Measurements from ENCODE around the gene SNX9. TPM values are rescaled to one million over a fixed set of nuclear protein-coding genes. Genes with fewer than 3 reads are reported as not detected.

The SNX9 gene
- total RNA-seq, 1 experiment from 2014 or later = 33.1 TPM

DNA sequence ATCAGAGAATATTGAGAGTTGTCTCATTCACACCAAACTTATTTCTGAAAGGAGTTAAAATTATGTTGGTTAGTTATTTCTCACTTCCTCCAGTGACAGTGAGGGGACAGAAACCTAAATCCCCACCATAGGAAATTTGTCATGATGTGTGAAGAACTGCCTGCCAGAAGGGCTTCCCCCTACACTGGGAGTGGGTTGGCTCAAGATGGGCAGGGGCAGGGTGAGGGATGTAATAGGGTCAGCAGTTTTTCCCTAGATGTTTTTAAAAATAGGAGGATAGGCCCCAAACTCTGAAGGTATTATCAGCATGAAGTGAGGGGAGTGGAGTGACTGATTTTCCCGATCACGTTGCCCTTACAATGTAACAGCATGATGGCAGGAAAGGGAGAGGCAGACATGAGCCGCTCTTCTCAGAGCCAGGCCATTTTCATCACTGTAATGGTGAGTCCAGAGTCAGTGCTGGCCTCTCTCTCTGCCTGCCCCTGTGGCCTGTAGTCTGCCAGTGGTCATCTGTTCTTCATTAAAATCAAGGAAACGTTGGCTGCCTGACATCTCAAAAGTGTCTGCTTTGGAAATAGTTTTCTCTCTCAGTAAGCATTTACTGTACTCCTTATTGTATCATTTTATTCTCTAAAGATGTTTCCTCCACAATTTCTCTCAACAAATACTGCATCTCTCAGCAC lies 98.8 kb downstream of the SNX9 start:
- no TSS peak for BruUV-seq (replicated peaks)
- Mint-ChIP-seq H3K36me3 (ENCODE audit: insufficient read depth, unreplicated experiment) (peaks cover 72% of the 10 kb centered on the region), H3K4me1 (ENCODE audit: insufficient read depth, unreplicated experiment) (no peaks in the 10 kb centered on the region), H3K27ac (ENCODE audit: low read depth, unreplicated experiment) (no peak overlapping the region), H3K9me3 (ENCODE audit: unreplicated experiment) (peaks cover 5% of the 10 kb centered on the region), H3K27me3 (ENCODE audit: insufficient read depth, unreplicated experiment) (no peaks in the 10 kb centered on the region), H3K4me3 (ENCODE audit: unreplicated experiment) (no peak overlapping the region)
- DNase-seq (ENCODE audit: unreplicated experiment) = no peak
- POLR2A ChIA-PET = interaction anchor here (0.7 kb wide), 1 partner anchor 9 kb away, joined by 3 read pairs; no protein-coding TSS in a partner anchor
- intact Hi-C loops (cut with micrococcal nuclease) = no loop called here
- TF ChIP-seq, protein P1, sequence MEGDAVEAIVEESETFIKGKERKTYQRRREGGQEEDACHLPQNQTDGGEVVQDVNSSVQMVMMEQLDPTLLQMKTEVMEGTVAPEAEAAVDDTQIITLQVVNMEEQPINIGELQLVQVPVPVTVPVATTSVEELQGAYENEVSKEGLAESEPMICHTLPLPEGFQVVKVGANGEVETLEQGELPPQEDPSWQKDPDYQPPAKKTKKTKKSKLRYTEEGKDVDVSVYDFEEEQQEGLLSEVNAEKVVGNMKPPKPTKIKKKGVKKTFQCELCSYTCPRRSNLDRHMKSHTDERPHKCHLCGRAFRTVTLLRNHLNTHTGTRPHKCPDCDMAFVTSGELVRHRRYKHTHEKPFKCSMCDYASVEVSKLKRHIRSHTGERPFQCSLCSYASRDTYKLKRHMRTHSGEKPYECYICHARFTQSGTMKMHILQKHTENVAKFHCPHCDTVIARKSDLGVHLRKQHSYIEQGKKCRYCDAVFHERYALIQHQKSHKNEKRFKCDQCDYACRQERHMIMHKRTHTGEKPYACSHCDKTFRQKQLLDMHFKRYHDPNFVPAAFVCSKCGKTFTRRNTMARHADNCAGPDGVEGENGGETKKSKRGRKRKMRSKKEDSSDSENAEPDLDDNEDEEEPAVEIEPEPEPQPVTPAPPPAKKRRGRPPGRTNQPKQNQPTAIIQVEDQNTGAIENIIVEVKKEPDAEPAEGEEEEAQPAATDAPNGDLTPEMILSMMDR (IDR thresholded peaks at IDR 0.05; ENCODE audit: unreplicated experiment) = no peak
- CTCF ChIA-PET = interaction anchor here (1.4 kb wide), 2 partner anchors 148 to 150 kb away, joined by 4 to 5 read pairs; no protein-coding TSS in a partner anchor

DNA sequence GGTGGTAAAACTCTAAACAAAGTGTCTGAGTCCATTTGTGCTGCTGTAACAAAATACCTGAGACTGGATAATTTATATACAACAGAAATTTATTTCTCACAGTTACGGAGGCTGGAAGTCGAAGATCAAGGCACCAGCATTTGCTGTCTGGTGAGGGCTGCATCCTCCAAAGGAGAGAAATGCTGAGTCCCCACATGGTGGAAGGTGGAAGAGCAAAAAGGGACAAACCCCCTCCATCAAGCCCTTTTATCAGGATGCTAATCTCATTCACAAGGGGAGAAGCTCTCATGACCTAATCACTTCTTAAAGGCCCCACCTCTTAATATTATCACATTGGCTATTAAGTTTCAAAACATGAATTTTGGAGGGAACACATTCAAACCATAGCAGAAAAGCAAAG lies 102.7 kb downstream of the SNX9 start:
- Mint-ChIP-seq H3K27me3 (ENCODE audit: insufficient read depth, unreplicated experiment) (no peaks in the 10 kb centered on the region), H3K9me3 (ENCODE audit: unreplicated experiment) (no peaks in the 10 kb centered on the region), H3K4me1 (ENCODE audit: insufficient read depth, unreplicated experiment) (no peaks in the 10 kb centered on the region), H3K4me3 (ENCODE audit: unreplicated experiment) (no peak overlapping the region), H3K36me3 (ENCODE audit: insufficient read depth, unreplicated experiment) (peaks cover 86% of the 10 kb centered on the region), H3K27ac (ENCODE audit: low read depth, unreplicated experiment) (no peak overlapping the region)
- intact Hi-C loops (cut with micrococcal nuclease) = no loop called here
- ChIA-PET CTCF (no interaction called here), POLR2A (interaction anchor here (0.6 to 1.1 kb wide), 4 partner anchors 13 to 599 kb away, joined by 3 to 4 read pairs (median 3); no protein-coding TSS in a partner anchor)
- TF ChIP-seq, protein P1 (IDR thresholded peaks at IDR 0.05; ENCODE audit: unreplicated experiment) = no peak
- no peak for DNase-seq (ENCODE audit: unreplicated experiment)
- no TSS peak for BruUV-seq (replicated peaks)

DNA sequence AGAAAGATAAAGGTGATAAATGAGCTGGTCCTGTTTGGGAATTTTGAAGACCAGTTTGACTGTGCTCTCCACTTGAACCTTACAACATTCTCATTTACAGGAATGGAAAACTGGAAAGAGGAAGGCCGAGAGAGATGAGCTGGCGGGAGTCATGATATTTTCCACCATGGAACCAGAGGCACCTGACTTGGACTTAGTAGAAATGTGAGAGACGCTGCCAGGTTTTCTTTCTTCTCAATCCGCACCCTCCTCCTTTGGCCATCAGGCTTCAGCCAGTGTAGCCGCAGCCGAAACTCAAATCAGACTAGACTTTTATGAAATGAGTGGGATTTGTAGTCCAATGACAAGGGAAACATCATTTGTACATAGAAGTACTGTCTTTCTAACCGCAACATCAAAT lies 104.0 kb downstream of the SNX9 start:
- H3K4me1 Mint-ChIP-seq (ENCODE audit: insufficient read depth, unreplicated experiment) = no peaks in the 10 kb centered on the region
- H3K9me3 Mint-ChIP-seq (ENCODE audit: unreplicated experiment) = no peaks in the 10 kb centered on the region
- no peak for DNase-seq (ENCODE audit: unreplicated experiment)
- BruUV-seq (replicated peaks) = no TSS peak
- POLR2A ChIA-PET = interaction anchor here (1.1 kb wide), 1 partner anchor 76 kb away, joined by 3 read pairs; no protein-coding TSS in a partner anchor
- TF ChIP-seq, protein P1 (IDR thresholded peaks at IDR 0.05; ENCODE audit: unreplicated experiment) = no peak
- intact Hi-C loops (cut with micrococcal nuclease) = no loop called here
- H3K27me3 Mint-ChIP-seq (ENCODE audit: insufficient read depth, unreplicated experiment) = no peaks in the 10 kb centered on the region
- peaks cover 83% of the 10 kb centered on the region for H3K36me3 Mint-ChIP-seq (ENCODE audit: insufficient read depth, unreplicated experiment)
- no peak overlapping the region for H3K27ac Mint-ChIP-seq (ENCODE audit: low read depth, unreplicated experiment)
- H3K4me3 Mint-ChIP-seq (ENCODE audit: unreplicated experiment) = no peak overlapping the region
- CTCF ChIA-PET = interaction anchor here (0.6 to 2.0 kb wide), 7 partner anchors 12 to 145 kb away, joined by 3 to 11 read pairs (median 3); no protein-coding TSS in a partner anchor

DNA sequence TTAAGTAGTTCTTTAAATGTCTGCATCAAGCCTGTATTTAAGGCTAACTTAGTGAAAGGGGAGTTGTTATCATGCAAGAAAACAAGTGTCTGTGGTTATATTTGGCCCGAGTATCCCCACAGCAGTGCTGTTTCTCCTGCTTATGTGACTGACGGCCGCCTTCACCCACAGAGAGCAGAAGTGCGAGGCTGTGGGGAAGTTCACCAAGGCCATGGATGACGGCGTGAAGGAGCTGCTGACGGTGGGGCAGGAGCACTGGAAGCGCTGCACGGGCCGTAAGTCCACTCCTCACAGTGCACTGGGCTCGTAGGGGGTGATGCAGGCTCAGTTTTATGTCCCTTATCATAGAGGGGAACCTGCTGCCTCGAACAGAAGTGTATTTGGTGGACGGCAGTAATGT lies 105.4 kb downstream of the SNX9 start:
- H3K4me3 Mint-ChIP-seq (ENCODE audit: unreplicated experiment) = no peak overlapping the region
- BruUV-seq (replicated peaks) = no TSS peak
- H3K9me3 Mint-ChIP-seq (ENCODE audit: unreplicated experiment) = no peaks in the 10 kb centered on the region

More for the DNA sequence above, 105.4 kb downstream of the SNX9 start:
- CTCF ChIA-PET = no interaction called here
- no peaks in the 10 kb centered on the region for H3K27me3 Mint-ChIP-seq (ENCODE audit: insufficient read depth, unreplicated experiment)
- POLR2A ChIA-PET = no interaction called here
- no peaks in the 10 kb centered on the region for H3K4me1 Mint-ChIP-seq (ENCODE audit: insufficient read depth, unreplicated experiment)
- H3K27ac Mint-ChIP-seq (ENCODE audit: low read depth, unreplicated experiment) = no peak overlapping the region
- TF ChIP-seq, protein P1 (IDR thresholded peaks at IDR 0.05; ENCODE audit: unreplicated experiment) = no peak
- intact Hi-C loops (cut with micrococcal nuclease) = no loop called here
- no peak for DNase-seq (ENCODE audit: unreplicated experiment)
- peaks cover 79% of the 10 kb centered on the region for H3K36me3 Mint-ChIP-seq (ENCODE audit: insufficient read depth, unreplicated experiment)

All from MCF 10A (cell line).